SK-N-SH (cell line): Measurements from ENCODE around the gene STAM2. TPM values are rescaled to one million over a fixed set of nuclear protein-coding genes. Genes with fewer than 3 reads are reported as not detected.
"Not testable (repeated sequence)": the region's sequence is repeated elsewhere in the genome, so short reads cannot be mapped to it uniquely, and the experiment has no call there.

Source experiments
- CTCF ChIA-PET: fragments of 300-600, 350-600 bp; formaldehyde crosslinking; extraction: SDS; loops from one replicate; lab custom pipeline; 2021; lab: Yijun Ruan, JAX
- POLR2A ChIA-PET: fragments of 350-600 bp; sonication (Branson Sonifier 250); formaldehyde crosslinking; extraction: SDS; loops from one replicate; lab custom pipeline; 2020; ENCODE audit warnings: antibody characterized with exemption, inconsistent platforms; lab: Yijun Ruan, JAX
- DNase-seq: peaks from one replicate; pipeline ENCODE4 v3.0.0; 2012
- H2AFZ ChIP-seq: fragments of 200-600 bp; sonication (generic); 2 replicates; pipeline ENCODE4 v1.8.1; 2016; ENCODE audit warnings: antibody characterized with exemption, mild to moderate bottlenecking, low read depth
- H3F3A ChIP-seq: fragments of 200-600 bp; sonication (generic); replicated peaks from 2 replicates; pipeline ENCODE3; 2016; ENCODE audit warnings: antibody characterized with exemption, mild to moderate bottlenecking; ENCODE audit not compliant: insufficient read depth
- H3K27ac ChIP-seq, 2 experiments: fragments of 200-500 bp in 1 of 2; fragments of 200-600 bp in 1 of 2; sonication (Bioruptor generic) in 1 of 2; sonication (generic), shearing (Covaris generic) in 1 of 2; 2 replicates each; pipeline versions ENCODE4 v1.5.1 to v1.6.1; 2014 to 2016; ENCODE audit warnings: low read depth in 2 of 2, inconsistent platforms in 1 of 2, low read length in 1 of 2, mild to moderate bottlenecking in 1 of 2, mixed read lengths in 1 of 2
- H3K27me3 ChIP-seq: fragments of 200-600 bp; sonication (generic), shearing (Covaris generic); 2 replicates; pipeline ENCODE4 v1.6.1; 2016; ENCODE audit warnings: mixed run types; ENCODE audit not compliant: insufficient read depth
- H3K36me3 ChIP-seq, 2 experiments: fragments of 200-500 bp in 1 of 2; fragments of 200-600 bp in 1 of 2; sonication (Bioruptor generic) in 1 of 2; sonication (generic) in 1 of 2; replicated peaks in 1 of 2; 2 replicates each; pipeline versions ENCODE3 to v1.5.1; 2014 to 2016; ENCODE audit warnings: low read length in 1 of 2, mild to moderate bottlenecking in 1 of 2; ENCODE audit not compliant: insufficient read depth in 2 of 2, control insufficient read depth in 1 of 2
- H3K4me1 ChIP-seq, 2 experiments: fragments of 200-500 bp in 1 of 2; fragments of 200-600 bp in 1 of 2; sonication (Bioruptor generic) in 1 of 2; sonication (generic), shearing (Covaris generic) in 1 of 2; 2 replicates each; pipeline versions ENCODE4 v1.5.1 to v1.6.1; 2014 to 2016; ENCODE audit warnings: low read depth in 1 of 2, low read length in 1 of 2, mixed run types in 1 of 2; ENCODE audit not compliant: insufficient read depth in 2 of 2, control insufficient read depth in 1 of 2
- H3K4me2 ChIP-seq: fragments of 200-600 bp; sonication (generic), shearing (Covaris generic); 2 replicates; pipeline ENCODE4 v1.6.1; 2017; ENCODE audit warnings: mixed run types
- H3K4me3 ChIP-seq, 2 experiments: fragments of 200-500 bp in 1 of 2; fragments of 200-600 bp in 1 of 2; sonication (Bioruptor generic) in 1 of 2; sonication (generic), shearing (Covaris generic) in 1 of 2; 2 replicates each; pipeline versions ENCODE4 v1.5.1 to v1.8.1; 2014 to 2016; ENCODE audit warnings: low read depth in 2 of 2, inconsistent platforms in 1 of 2, low read length in 1 of 2, mild to moderate bottlenecking in 1 of 2, mixed read lengths in 1 of 2, moderate library complexity in 1 of 2
- H3K79me2 ChIP-seq: fragments of 200-600 bp; sonication (generic); 2 replicates; pipeline ENCODE4 v1.8.1; 2017; ENCODE audit warnings: mild to moderate bottlenecking; ENCODE audit not compliant: insufficient read depth
- H3K9ac ChIP-seq: fragments of 200-600 bp; sonication (generic); 2 replicates; pipeline ENCODE4 v1.6.1; 2017; ENCODE audit warnings: mixed run types
- H3K9me2 ChIP-seq: fragments of 200-600 bp; sonication (generic); 2 replicates; pipeline ENCODE4 v1.6.1; 2017; ENCODE audit warnings: mixed run types
- H3K9me3 ChIP-seq: fragments of 200-600 bp; sonication (generic); 2 replicates; pipeline ENCODE4 v1.6.1; 2017; ENCODE audit warnings: mixed run types, mild to moderate bottlenecking, moderate library complexity
- H4K20me1 ChIP-seq: fragments of 200-600 bp; sonication (generic); 2 replicates; pipeline ENCODE4 v1.6.1; 2017; ENCODE audit warnings: mild to moderate bottlenecking, mixed run types; ENCODE audit not compliant: insufficient read depth
- ELF1 ChIP-seq: IDR thresholded peaks from 2 replicates; pipeline ENCODE4 v1.4.0; 2012
- EZH2phosphoT487 ChIP-seq: fragments of 200-600 bp; sonication (generic); IDR thresholded peaks from 2 replicates; pipeline ENCODE4 v1.6.1; 2017; ENCODE audit warnings: low read depth, mixed run types, mild to moderate bottlenecking, antibody characterized with exemption, moderate library complexity, borderline replicate concordance
- FOSL2 ChIP-seq: IDR thresholded peaks from 2 replicates; pipeline ENCODE4 v1.4.0; 2012; ENCODE audit warnings: low read depth, mild to moderate bottlenecking, moderate library complexity, borderline replicate concordance
- MEF2A ChIP-seq: IDR thresholded peaks from 2 replicates; pipeline ENCODE4 v1.4.0; 2012; ENCODE audit warnings: low read depth, borderline replicate concordance
- NFIC ChIP-seq: IDR thresholded peaks from 2 replicates; pipeline ENCODE4 v1.4.0; 2012; ENCODE audit warnings: borderline replicate concordance
- POLR2AphosphoS5 ChIP-seq: IDR thresholded peaks from 2 replicates; pipeline ENCODE4 v1.6.1; 2012; ENCODE audit warnings: low read depth, low read length
- RCOR1 ChIP-seq: fragments of 150-350 bp; IDR thresholded peaks from 2 replicates; pipeline ENCODE4 v1.6.1; 2017; ENCODE audit warnings: antibody characterized with exemption, low read length
- RFX5 ChIP-seq: IDR thresholded peaks from 2 replicates; pipeline ENCODE4 v1.6.1; 2012; ENCODE audit warnings: mild to moderate bottlenecking, improper control_type of control experiment, low read length
- RXRA ChIP-seq: IDR thresholded peaks from 2 replicates; pipeline ENCODE4 v1.4.0; 2012; ENCODE audit warnings: low read depth, mild to moderate bottlenecking, borderline replicate concordance
- SMC3 ChIP-seq: IDR thresholded peaks from 2 replicates; pipeline ENCODE4 v1.6.1; 2012; ENCODE audit warnings: low read depth, low read length, improper control_type of control experiment
- TAF1 ChIP-seq: IDR thresholded peaks from 2 replicates; pipeline ENCODE4 v1.6.1; 2012; ENCODE audit warnings: low read depth, mild to moderate bottlenecking, low read length, moderate library complexity, borderline replicate concordance
- YY1 ChIP-seq: IDR thresholded peaks from 2 replicates; pipeline ENCODE4 v1.4.0; 2012; ENCODE audit warnings: low read depth, mild to moderate bottlenecking
- ZBTB33 ChIP-seq: IDR thresholded peaks from 2 replicates; pipeline ENCODE4 v1.4.0; 2012; ENCODE audit warnings: low read depth, borderline replicate concordance
- WGBS: methylation state at CpG from one replicate; pipeline ENCODE4 v1.1.6; 2017; ENCODE audit warnings: low lambda C conversion rate; 5-methylcytosine and 5-hydroxymethylcytosine counted together
- polyA plus RNA-seq, 3 experiments: library from polyadenylated mRNA; depleted of rRNA; stranded (reverse); fragments of >200 nt; gene quantifications; 2 replicates each; pipeline ENCODE4 v1.2.3, GENCODE V29; 2012
- TF ChIP-seq, protein P1 (sequence below): fragments of 150-350 bp; IDR thresholded peaks from 2 replicates; pipeline ENCODE4 v1.6.1; 2016; ENCODE audit warnings: mild to moderate bottlenecking, low read depth, low read length

Gene STAM2
- polyA plus RNA-seq, 1 of the 3 experiments (the other 2 are of a cell fraction) = 6.9 TPM

- Histone ChIP-seq H3K36me3 (no peaks in the 10 kb centered on the region), H3K9me2 (no peaks in the 10 kb centered on the region), H2AFZ (no peak overlapping the region), H3K79me2 (no peaks in the 10 kb centered on the region), H3K9ac (no peak overlapping the region), H3F3A (peaks cover 2% of the 10 kb centered on the region), H3K27ac (no peak overlapping the region), H3K4me2 (no peak overlapping the region), H3K9me3 (no peaks in the 10 kb centered on the region), H4K20me1 (no peaks in the 10 kb centered on the region), H3K27me3 (peaks cover 5% of the 10 kb centered on the region), H3K4me3 (no peak overlapping the region), H3K4me1 (no peaks in the 10 kb centered on the region; a peak in 1 of 4 replicates)
- ChIA-PET CTCF (interaction anchor here (1.4 kb wide), 1 partner anchor 8 kb away, joined by 3 read pairs; no protein-coding TSS in a partner anchor), POLR2A (no interaction called here)
- WGBS = 82% methylated on average over 2 of the region's 2 CpGs
- TF ChIP-seq ELF1 = no peak
- no peak for TF ChIP-seq TAF1
- no peak for TF ChIP-seq POLR2AphosphoS5
- no peak for TF ChIP-seq EZH2phosphoT487
- no peak for TF ChIP-seq SMC3
- no peak for TF ChIP-seq YY1
- no peak for TF ChIP-seq MEF2A
- TF ChIP-seq RFX5 = no peak
- DNase-seq = no peak
These were observed 83.5 kb downstream of the STAM2 start for GRCh38 chr2:152092095-152092494.

DNA sequence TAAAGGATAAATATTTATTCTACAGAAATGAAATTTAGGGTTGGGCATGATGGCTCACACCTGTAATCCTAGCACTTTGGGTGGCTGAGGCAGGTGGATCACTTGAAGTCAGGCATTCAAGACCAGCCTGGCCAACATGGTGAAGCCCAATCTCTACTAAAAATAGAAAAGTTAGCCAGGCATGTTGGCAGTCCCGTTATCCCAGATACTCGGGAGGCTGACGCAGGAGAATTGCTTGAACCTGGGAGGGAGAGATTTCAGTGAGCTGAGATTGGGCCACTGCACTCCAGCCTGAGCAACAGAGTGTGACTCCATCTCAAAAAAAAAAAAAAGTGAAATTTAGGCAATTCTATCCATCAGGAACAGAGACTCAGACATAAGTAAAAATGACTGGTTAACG is 84.8 kb downstream of the STAM2 start:
- 71% methylated on average over 4 of the region's 4 CpGs for WGBS
- H3K27ac ChIP-seq, H3K79me2 ChIP-seq, H3K27me3 ChIP-seq, DNase-seq, H3K9ac ChIP-seq, H3K4me3 ChIP-seq, H3K9me3 ChIP-seq, H4K20me1 ChIP-seq, H3K36me3 ChIP-seq, POLR2A ChIA-PET, H2AFZ ChIP-seq, H3K4me2 ChIP-seq, H3K9me2 ChIP-seq, H3K4me1 ChIP-seq, H3F3A ChIP-seq: not testable (repeated sequence)
- CTCF ChIA-PET = interaction anchor here (1.4 kb wide), 1 partner anchor 9 kb away, joined by 3 read pairs; no protein-coding TSS in a partner anchor

GRCh38 chr2:152089238-152089637 is 86.3 kb downstream of the STAM2 start:
- Histone ChIP-seq H4K20me1 (no peaks in the 10 kb centered on the region), H3F3A (no peaks in the 10 kb centered on the region)

More at GRCh38 chr2:152089238-152089637, 86.3 kb downstream of the STAM2 start:
- Histone ChIP-seq H3K27ac (no peak overlapping the region), H3K27me3 (no peaks in the 10 kb centered on the region; the same call in 1 of the 2 replicates), H3K4me3 (no peak overlapping the region), H3K4me2 (no peak overlapping the region), H3K9ac (no peak overlapping the region), H3K4me1 (no peaks in the 10 kb centered on the region; a peak in 1 of 4 replicates), H3K9me3 (no peaks in the 10 kb centered on the region), H3K36me3 (no peaks in the 10 kb centered on the region), H3K9me2 (no peaks in the 10 kb centered on the region), H3K79me2 (no peaks in the 10 kb centered on the region), H2AFZ (no peak overlapping the region)
- no peak for TF ChIP-seq ELF1
- TF ChIP-seq, protein P1, sequence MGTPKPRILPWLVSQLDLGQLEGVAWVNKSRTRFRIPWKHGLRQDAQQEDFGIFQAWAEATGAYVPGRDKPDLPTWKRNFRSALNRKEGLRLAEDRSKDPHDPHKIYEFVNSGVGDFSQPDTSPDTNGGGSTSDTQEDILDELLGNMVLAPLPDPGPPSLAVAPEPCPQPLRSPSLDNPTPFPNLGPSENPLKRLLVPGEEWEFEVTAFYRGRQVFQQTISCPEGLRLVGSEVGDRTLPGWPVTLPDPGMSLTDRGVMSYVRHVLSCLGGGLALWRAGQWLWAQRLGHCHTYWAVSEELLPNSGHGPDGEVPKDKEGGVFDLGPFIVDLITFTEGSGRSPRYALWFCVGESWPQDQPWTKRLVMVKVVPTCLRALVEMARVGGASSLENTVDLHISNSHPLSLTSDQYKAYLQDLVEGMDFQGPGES = no peak
- no peak for TF ChIP-seq FOSL2
- no peak for TF ChIP-seq NFIC
- no peak for TF ChIP-seq YY1
- no peak for TF ChIP-seq RCOR1
- TF ChIP-seq RXRA = no peak
- no peak for TF ChIP-seq ZBTB33
- ChIA-PET CTCF (interaction anchor here (0.6 to 1.7 kb wide), 5 partner anchors 8 to 86 kb away, joined by 3 to 8 read pairs (median 3); partner anchors contain the start of gene STAM2), POLR2A (interaction anchor here (0.6 kb wide), 1 partner anchor 115 kb away, joined by 3 read pairs; no protein-coding TSS in a partner anchor)
- DNase-seq = no peak
- WGBS = 47% methylated on average over 2 of the region's 2 CpGs
